Smooth muscle cell (in vitro differentiated cells): ENCODE results near the gene CDH3. TPM values are rescaled to one million over a fixed set of nuclear protein-coding genes. Genes with fewer than 3 reads are reported as not detected.

Experiments
- DNase-seq: peaks from one replicate; lab custom pipeline; 2025; ENCODE audit not compliant: unreplicated experiment; lab: John Stamatoyannopoulos, UW
- H2AFZ ChIP-seq: fragments of 200-600 bp; sonication (generic); 2 replicates; pipeline ENCODE4 v1.6.0; 2016; ENCODE audit warnings: antibody characterized with exemption, low read depth, mild to moderate bottlenecking
- H3F3A ChIP-seq: fragments of 200-600 bp; sonication (generic); 2 replicates; pipeline ENCODE4 v1.6.0; 2017; ENCODE audit warnings: antibody characterized with exemption, low read depth
- H3K27ac ChIP-seq: fragments of 200-600 bp; sonication (generic); 2 replicates; pipeline ENCODE4 v1.5.1; 2016; ENCODE audit warnings: low read depth, mild to moderate bottlenecking
- H3K27me3 ChIP-seq: fragments of 200-600 bp; sonication (generic); 2 replicates; pipeline ENCODE4 v1.6.1; 2016; ENCODE audit warnings: low read depth, mild to moderate bottlenecking
- H3K36me3 ChIP-seq: fragments of 200-600 bp; sonication (generic); 2 replicates; pipeline ENCODE4 v1.5.1; 2016; ENCODE audit warnings: low read depth
- H3K4me1 ChIP-seq: fragments of 200-600 bp; sonication (generic); 2 replicates; pipeline ENCODE4 v1.5.1; 2016; ENCODE audit warnings: low read depth
- H3K4me2 ChIP-seq: fragments of 200-600 bp; sonication (generic); 2 replicates; pipeline ENCODE4 v1.6.0; 2016; ENCODE audit warnings: mild to moderate bottlenecking
- H3K4me3 ChIP-seq: fragments of 200-600 bp; sonication (generic); 2 replicates; pipeline ENCODE4 v1.5.1; 2016; ENCODE audit warnings: mild to moderate bottlenecking
- H3K79me2 ChIP-seq: fragments of 200-600 bp; sonication (generic); 2 replicates; pipeline ENCODE4 v1.6.0; 2016; ENCODE audit warnings: low read depth, mild to moderate bottlenecking
- H3K9ac ChIP-seq: fragments of 200-600 bp; sonication (generic); 2 replicates; pipeline ENCODE4 v1.6.0; 2016; ENCODE audit warnings: low read depth
- H3K9me3 ChIP-seq: fragments of 200-600 bp; sonication (generic); replicated peaks from 2 replicates; pipeline ENCODE4 v1.5.1; 2016; ENCODE audit warnings: low read depth
- H4K20me1 ChIP-seq: fragments of 200-600 bp; sonication (generic); 2 replicates; pipeline ENCODE4 v1.6.0; 2016; ENCODE audit warnings: low read depth
- CTCF ChIP-seq: fragments of 200-600 bp; sonication (generic); IDR thresholded peaks from 2 replicates; pipeline ENCODE4 v1.5.1; 2017; ENCODE audit warnings: borderline replicate concordance, mild to moderate bottlenecking, antibody characterized with exemption; ENCODE audit not compliant: insufficient read depth, poor library complexity, severe bottlenecking
- WGBS: methylation state at CpG from one replicate; pipeline ENCODE4 v1.1.7; 2016; ENCODE audit warnings: low lambda C conversion rate; 5-methylcytosine and 5-hydroxymethylcytosine counted together
- polyA plus RNA-seq: library from polyadenylated mRNA; unstranded; fragments of >200 nt; fragmentation: Nextera tagmentation; extraction: Ambion mirVana; gene quantifications from 2 replicates; pipeline ENCODE4 v1.2.1, GENCODE V29; 2016
- total RNA-seq: library from RNA; depleted of rRNA; stranded (reverse); fragments of >200 nt; gene quantifications from 2 replicates; pipeline ENCODE4 v1.2.3, GENCODE V29; 2014

The CDH3 gene
- total and polyA plus RNA-seq, 2 experiments from 2014 or later, result 18.9 to 78.2 TPM

- WGBS, result 95% methylated on average over 2 of the region's 2 CpGs
- Histone ChIP-seq H3K79me2 (no peaks in the 10 kb centered on the region), H3K27ac (no peak overlapping the region), H3F3A (no peaks in the 10 kb centered on the region), H3K9me3 (no peaks in the 10 kb centered on the region), H3K4me2 (no peak overlapping the region), H3K4me1 (peaks cover 17% of the 10 kb centered on the region), H2AFZ (no peak overlapping the region), H3K9ac (no peak overlapping the region), H3K36me3 (no peaks in the 10 kb centered on the region), H3K4me3 (no peak overlapping the region), H3K27me3 (peaks cover 47% of the 10 kb centered on the region), H4K20me1 (no peaks in the 10 kb centered on the region)
- TF ChIP-seq CTCF, result no peak
- DNase-seq, result no peak
Observed at GRCh38 chr16:68734782-68735181, 89.7 kb downstream of the CDH3 start.

- H4K20me1 ChIP-seq, result peaks cover 5% of the 10 kb centered on the region
- no peaks in the 10 kb centered on the region for H3K79me2 ChIP-seq
- H3F3A ChIP-seq, result no peaks in the 10 kb centered on the region
- H3K4me1 ChIP-seq, result peaks cover 17% of the 10 kb centered on the region
- no peak for DNase-seq
- H3K9me3 ChIP-seq, result no peaks in the 10 kb centered on the region
- no peaks in the 10 kb centered on the region for H3K36me3 ChIP-seq
- H2AFZ ChIP-seq, result no peak overlapping the region
- WGBS, result 93% methylated on average over 12 of the region's 12 CpGs
- H3K4me3 ChIP-seq, result peak overlapping the region; percentile 59
- no peak for TF ChIP-seq CTCF
- peak overlapping the region; percentile 84 for H3K4me2 ChIP-seq
- no peak overlapping the region for H3K9ac ChIP-seq
- peaks cover 47% of the 10 kb centered on the region for H3K27me3 ChIP-seq
- no peak overlapping the region for H3K27ac ChIP-seq
Observed at GRCh38 chr16:68736561-68736960, 91.5 kb downstream of the CDH3 start.

- peaks cover 45% of the 10 kb centered on the region for H3K27me3 ChIP-seq
- no peaks in the 10 kb centered on the region for H3K36me3 ChIP-seq
- peak within 1 kb of the TSS; percentile 70 for H3K9ac ChIP-seq
- H2AFZ ChIP-seq, result no peak within 1 kb of the TSS
- H3K4me2 ChIP-seq, result peak within 1 kb of the TSS; percentile 84
- H3F3A ChIP-seq, result no peaks in the 10 kb centered on the region
- H3K79me2 ChIP-seq, result no peaks in the 10 kb centered on the region
- no peak for DNase-seq
- TF ChIP-seq CTCF, result no peak
- peaks cover 5% of the 10 kb centered on the region for H4K20me1 ChIP-seq
- H3K9me3 ChIP-seq, result no peaks in the 10 kb centered on the region
- H3K4me1 ChIP-seq, result peaks cover 15% of the 10 kb centered on the region
- peak within 1 kb of the TSS; percentile 59 for H3K4me3 ChIP-seq
- WGBS, result 2% methylated on average over 57 of the region's 63 CpGs
- H3K27ac ChIP-seq, result peak within 1 kb of the TSS; percentile 31
Observed at GRCh38 chr16:68737046-68737729, 92.1 kb downstream of the CDH3 start, which contains the start of gene CDH1. TSS of gene CDH1 (plus strand) at chr16:68737292. CDS start at chr16:68737416, 124 bp downstream.
